Measurements from ENCODE around the gene SMARCD3. TPM values are rescaled to one million over a fixed set of nuclear protein-coding genes. Genes with fewer than 3 reads are reported as not detected.

SMARCD3 gene
- polyA plus RNA-seq, 3 donors from 2014 or later: 1.2 to 3.9 (median 2.6) TPM

GRCh38 chr7:151261529-151261928 is 13.0 kb upstream of the SMARCD3 start:
- no peaks in the 10 kb centered on the region for H3K36me3 Mint-ChIP-seq
- peaks cover 0 to 1% (median 0%) of the 10 kb centered on the region in 6 donors for H3K9me3 Mint-ChIP-seq
- DNase-seq: no peak
- H3K4me3 Mint-ChIP-seq: no peak overlapping the region
- peaks cover 2 to 9% (median 7%) of the 10 kb centered on the region in 3 donors for H3K27me3 Mint-ChIP-seq (ENCODE audit: low read depth in 3 of 3)
- H3K4me1 Mint-ChIP-seq: no peaks in the 10 kb centered on the region
- no peak overlapping the region for H3K27ac Mint-ChIP-seq

DNA sequence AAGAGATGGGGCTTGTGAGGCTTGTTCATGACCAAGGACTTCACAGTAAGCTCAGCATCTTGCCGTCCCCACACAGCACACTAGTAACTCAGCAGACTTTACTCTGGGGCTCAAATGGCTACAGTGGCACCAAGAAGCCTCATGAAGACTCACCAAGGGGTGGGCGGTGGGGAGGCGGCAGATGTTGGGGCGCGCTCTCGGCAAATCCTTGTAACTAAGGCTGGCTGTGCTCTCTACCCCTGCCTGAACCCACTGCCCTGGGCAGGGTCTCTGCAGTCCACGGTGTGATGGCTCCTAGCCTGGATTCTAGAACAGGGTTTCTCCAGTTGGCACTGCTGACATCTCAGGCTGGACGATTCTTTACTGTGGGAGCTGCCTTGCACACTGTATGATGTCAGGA is 12.4 kb upstream of the SMARCD3 start:
- no peak for DNase-seq
- H3K27me3 Mint-ChIP-seq (ENCODE audit: low read depth in 3 of 3): peaks cover 2 to 8% (median 7%) of the 10 kb centered on the region in 3 donors
- peaks cover 0 to 1% (median 0%) of the 10 kb centered on the region in 6 donors for H3K9me3 Mint-ChIP-seq
- no peak overlapping the region for H3K27ac Mint-ChIP-seq
- H3K4me3 Mint-ChIP-seq: no peak overlapping the region
- H3K36me3 Mint-ChIP-seq: no peaks in the 10 kb centered on the region
- H3K4me1 Mint-ChIP-seq: no peaks in the 10 kb centered on the region

DNA sequence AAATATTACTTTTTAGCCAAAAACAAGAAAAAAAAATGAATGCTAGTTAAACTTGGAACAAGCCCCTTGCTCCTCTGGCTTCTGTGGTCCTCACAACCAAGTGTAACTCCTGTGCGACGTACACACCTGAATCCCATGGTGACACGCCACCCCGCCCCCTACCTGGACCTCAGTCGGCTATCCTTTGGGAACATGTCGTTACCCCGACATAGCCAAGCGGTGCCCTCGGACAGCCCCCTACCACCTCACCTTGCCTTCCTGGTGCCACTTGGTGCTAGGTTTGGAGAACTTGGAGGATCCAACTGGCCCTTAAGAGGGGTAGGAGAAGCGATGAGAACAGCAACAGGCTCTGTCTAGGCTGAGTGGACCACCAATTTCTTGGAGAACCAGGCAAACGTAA is 12.0 kb upstream of the SMARCD3 start:
- H3K4me3 Mint-ChIP-seq: no peak overlapping the region
- H3K9me3 Mint-ChIP-seq: peaks cover 0 to 1% (median 0%) of the 10 kb centered on the region in 6 donors
- H3K27me3 Mint-ChIP-seq (ENCODE audit: low read depth in 3 of 3): peaks cover 2 to 10% (median 7%) of the 10 kb centered on the region in 3 donors
- no peaks in the 10 kb centered on the region for H3K4me1 Mint-ChIP-seq
- no peak for DNase-seq
- H3K27ac Mint-ChIP-seq: no peak overlapping the region
- no peaks in the 10 kb centered on the region for H3K36me3 Mint-ChIP-seq

DNA sequence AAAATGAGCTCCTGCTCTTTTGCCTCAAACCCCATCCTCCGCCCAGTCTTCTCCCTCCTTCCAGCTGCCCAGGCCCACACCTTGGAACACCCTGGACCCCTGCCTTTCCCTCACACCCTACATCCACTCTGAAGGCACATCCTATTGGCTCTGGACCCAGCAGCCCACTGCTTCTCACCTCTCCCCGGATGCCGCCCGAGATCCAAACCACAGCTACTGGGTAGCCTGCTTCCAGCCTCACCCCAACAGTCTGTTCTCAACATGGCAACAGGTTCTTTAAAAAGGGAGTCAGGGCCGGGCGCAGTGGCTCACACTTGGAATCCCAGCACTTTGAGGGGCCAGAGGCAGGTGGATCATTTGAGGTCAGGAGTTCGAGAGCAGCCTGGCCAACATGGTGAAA is 9.5 kb upstream of the SMARCD3 start:
- DNase-seq: no peak
- no peaks in the 10 kb centered on the region for H3K4me1 Mint-ChIP-seq
- H3K36me3 Mint-ChIP-seq: no peaks in the 10 kb centered on the region
- no peak overlapping the region for H3K4me3 Mint-ChIP-seq
- no peaks in the 10 kb centered on the region for H3K9me3 Mint-ChIP-seq
- peaks cover 3 to 8% (median 7%) of the 10 kb centered on the region in 3 donors for H3K27me3 Mint-ChIP-seq (ENCODE audit: low read depth in 3 of 3)
- no peak overlapping the region for H3K27ac Mint-ChIP-seq

- Mint-ChIP-seq H3K27me3 (ENCODE audit: low read depth in 3 of 3) (peaks cover 3 to 15% (median 11%) of the 10 kb centered on the region in 3 donors), H3K4me3 (no peak overlapping the region), H3K9me3 (no peaks in the 10 kb centered on the region), H3K4me1 (peaks cover 3 to 5% of the 10 kb centered on the region in 2 donors), H3K36me3 (no peaks in the 10 kb centered on the region), H3K27ac (no peak overlapping the region)
- DNase-seq: no peak
Observed at GRCh38 chr7:151256410-151257045, 8.0 kb upstream of the SMARCD3 start.

DNA sequence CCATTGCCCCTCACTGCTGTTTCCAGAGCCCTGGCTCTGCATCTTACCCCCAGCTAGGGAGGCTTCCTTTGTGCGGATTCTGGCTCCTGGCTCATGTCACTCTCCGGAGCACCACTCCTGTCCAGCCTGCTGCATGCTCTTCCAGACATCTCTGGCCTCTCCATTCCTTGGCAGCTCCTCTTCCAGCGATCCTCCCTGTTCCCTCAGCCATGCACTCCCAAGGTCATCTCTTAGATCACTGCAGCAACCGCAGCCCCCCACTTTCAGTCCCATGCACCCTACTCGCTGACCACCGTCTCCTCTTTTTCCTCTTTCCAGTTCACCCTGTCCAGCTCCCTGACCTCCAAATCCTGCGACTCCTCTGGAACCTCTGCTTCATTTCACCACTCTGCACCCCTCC is 6.9 kb upstream of the SMARCD3 start:
- Mint-ChIP-seq H3K4me1 (peaks cover 13 to 15% of the 10 kb centered on the region in 2 donors), H3K27me3 (ENCODE audit: low read depth in 3 of 3) (peaks cover 5 to 21% (median 16%) of the 10 kb centered on the region in 3 donors), H3K4me3 (no peak overlapping the region), H3K27ac (peak overlapping the region in 1 of 6 donors; percentile 24), H3K9me3 (no peaks in the 10 kb centered on the region), H3K36me3 (no peaks in the 10 kb centered on the region)
- no peak for DNase-seq

- Mint-ChIP-seq H3K27ac (no peak overlapping the region), H3K27me3 (ENCODE audit: low read depth in 3 of 3) (peaks cover 5 to 22% (median 21%) of the 10 kb centered on the region in 3 donors), H3K4me1 (peaks cover 16% of the 10 kb centered on the region in 2 donors), H3K9me3 (no peaks in the 10 kb centered on the region), H3K4me3 (no peak overlapping the region), H3K36me3 (no peaks in the 10 kb centered on the region)
- DNase-seq: no peak
Observed at GRCh38 chr7:151254851-151255250, 6.4 kb upstream of the SMARCD3 start.

DNA sequence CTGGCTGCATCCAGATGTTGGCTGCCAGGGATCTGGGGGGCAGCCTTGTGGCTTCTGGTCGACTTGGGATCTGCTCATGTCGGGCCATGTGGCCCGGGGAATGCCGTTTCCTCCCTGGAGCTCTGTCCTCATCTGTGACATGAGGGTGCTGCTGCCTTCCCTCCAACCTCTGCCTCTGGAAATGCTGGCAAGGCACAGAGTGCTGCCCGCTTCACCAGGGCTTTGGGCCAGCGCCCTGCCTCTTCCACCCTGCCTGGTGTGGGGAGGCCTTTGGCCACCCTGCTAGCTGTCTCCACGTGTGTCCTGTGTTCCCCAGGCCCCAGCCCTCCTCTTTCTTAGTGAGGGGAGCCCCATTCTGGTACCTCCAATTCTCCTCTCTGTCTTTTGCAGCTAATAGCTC is 5.8 kb upstream of the SMARCD3 start:
- peak overlapping the region in 1 of 5 donors; percentile 34 for H3K4me3 Mint-ChIP-seq
- H3K4me1 Mint-ChIP-seq: peaks cover 18% of the 10 kb centered on the region in 2 donors
- no peaks in the 10 kb centered on the region for H3K36me3 Mint-ChIP-seq
- no peak for DNase-seq
- no peaks in the 10 kb centered on the region for H3K9me3 Mint-ChIP-seq
- H3K27me3 Mint-ChIP-seq (ENCODE audit: low read depth in 3 of 3): peaks cover 5 to 23% (median 22%) of the 10 kb centered on the region in 3 donors
- H3K27ac Mint-ChIP-seq: no peak overlapping the region

- Mint-ChIP-seq H3K27me3 (ENCODE audit: low read depth in 3 of 3) (peaks cover 5 to 23% (median 22%) of the 10 kb centered on the region in 3 donors), H3K4me3 (peak overlapping the region; percentile 55 to 80 (median 61)), H3K4me1 (peaks cover 23 to 27% of the 10 kb centered on the region in 2 donors), H3K9me3 (no peaks in the 10 kb centered on the region), H3K27ac (no peak overlapping the region), H3K36me3 (no peaks in the 10 kb centered on the region)
- no peak for DNase-seq
Observed at GRCh38 chr7:151252961-151253711, 4.6 kb upstream of the SMARCD3 start.

DNA sequence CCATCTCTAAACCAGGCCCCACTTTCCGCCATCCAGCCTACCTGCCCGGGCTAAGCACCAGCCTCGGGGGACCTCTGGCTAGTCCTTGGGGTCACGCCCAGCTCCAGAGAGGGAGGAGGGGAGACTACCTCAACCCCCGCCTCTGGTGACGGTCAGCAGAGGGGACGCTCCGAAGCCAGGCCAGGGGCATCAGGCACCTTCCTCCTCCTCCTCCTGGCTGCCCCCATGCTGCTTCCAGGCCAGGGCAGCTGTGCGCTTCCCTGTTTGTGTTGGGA is 4.0 kb upstream of the SMARCD3 start:
- H3K9me3 Mint-ChIP-seq: no peaks in the 10 kb centered on the region
- H3K36me3 Mint-ChIP-seq: no peaks in the 10 kb centered on the region
- H3K27me3 Mint-ChIP-seq (ENCODE audit: low read depth in 3 of 3): peaks cover 9 to 23% (median 20%) of the 10 kb centered on the region in 3 donors
- no peak overlapping the region for H3K27ac Mint-ChIP-seq
- peaks cover 27% of the 10 kb centered on the region in 2 donors for H3K4me1 Mint-ChIP-seq
- H3K4me3 Mint-ChIP-seq: peak overlapping the region; percentile 55 to 80 (median 79)
- no peak for DNase-seq

- Mint-ChIP-seq H3K4me1 (peaks cover 27% of the 10 kb centered on the region in 2 donors), H3K27me3 (ENCODE audit: low read depth in 3 of 3) (peaks cover 11 to 21% (median 20%) of the 10 kb centered on the region in 3 donors), H3K36me3 (no peaks in the 10 kb centered on the region), H3K9me3 (no peaks in the 10 kb centered on the region), H3K4me3 (peak overlapping the region; percentile 28 to 80 (median 79)), H3K27ac (no peak overlapping the region)
- peak in 1 of 3 donors; percentile 25 for DNase-seq
Observed at GRCh38 chr7:151251689-151252560, 3.4 kb upstream of the SMARCD3 start.

DNA sequence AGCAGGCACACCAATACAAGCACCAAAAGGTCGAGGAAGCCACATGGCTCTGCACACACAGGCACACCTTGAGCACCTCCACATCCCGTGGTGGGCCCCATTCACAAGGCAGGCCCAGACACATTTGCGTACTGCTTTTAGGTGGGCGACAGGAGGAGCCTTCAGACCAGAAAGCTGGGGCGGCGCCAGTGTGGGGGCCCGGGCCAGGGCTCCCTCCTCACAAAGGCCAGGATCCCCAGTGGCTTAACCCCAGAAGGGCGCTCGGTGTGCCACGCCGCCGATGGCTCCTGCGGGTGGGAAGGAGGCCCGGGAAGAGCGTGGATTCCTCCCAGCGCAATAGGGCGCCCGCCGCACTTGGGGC is 2.8 kb upstream of the SMARCD3 start:
- Mint-ChIP-seq H3K4me1 (peaks cover 27 to 29% of the 10 kb centered on the region in 2 donors), H3K27ac (no peak overlapping the region), H3K9me3 (no peaks in the 10 kb centered on the region), H3K36me3 (no peaks in the 10 kb centered on the region), H3K4me3 (peak overlapping the region; percentile 62 to 88 (median 81)), H3K27me3 (ENCODE audit: low read depth in 3 of 3) (peaks cover 12 to 19% (median 18%) of the 10 kb centered on the region in 3 donors)
- DNase-seq: no peak

DNA sequence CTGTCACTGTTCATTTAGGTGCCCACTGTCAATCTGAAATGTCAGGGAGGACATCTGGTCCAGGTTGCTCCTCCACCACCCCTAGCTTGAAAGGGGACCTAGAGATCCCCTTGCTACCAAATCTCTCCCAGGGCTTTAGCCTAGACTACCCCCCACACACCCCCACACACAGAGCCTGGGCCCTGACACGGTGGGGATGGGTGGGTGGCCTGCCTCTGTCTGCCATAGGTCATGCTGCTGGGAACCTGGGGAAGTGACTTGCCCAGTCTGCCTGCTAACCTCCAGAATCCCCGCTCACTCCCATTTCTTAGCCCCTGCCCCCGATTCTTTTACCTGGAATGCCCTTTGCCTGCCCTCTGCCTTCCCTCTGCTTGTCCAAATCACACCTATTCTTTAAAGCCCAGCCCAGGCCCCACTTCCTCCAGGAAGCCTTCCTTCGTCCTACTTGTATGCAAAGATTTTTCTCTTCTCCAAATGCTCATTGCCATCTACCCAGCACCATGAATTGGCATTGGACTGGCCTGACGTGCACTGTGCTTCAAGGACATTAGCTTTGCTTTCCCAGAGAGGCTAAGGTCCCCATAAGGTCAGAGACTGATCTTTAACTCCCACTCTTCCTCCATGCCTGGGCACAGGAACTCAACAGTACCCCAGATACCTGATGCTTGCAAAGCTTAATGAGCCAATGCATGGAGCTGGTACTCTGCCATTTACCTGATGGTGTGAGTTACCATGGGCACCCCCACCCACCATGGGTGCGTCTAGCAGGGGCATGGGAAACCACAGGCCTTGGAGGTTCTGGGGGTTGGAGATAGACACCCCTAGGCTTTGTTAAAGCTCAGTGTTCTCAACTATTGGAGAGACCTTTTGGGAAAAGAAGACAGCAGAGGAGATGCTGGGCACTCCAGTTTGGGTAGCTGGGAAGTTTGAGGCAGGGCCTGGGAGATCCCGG is 2.0 kb upstream of the SMARCD3 start:
- DNase-seq: no peak
- Mint-ChIP-seq H3K27me3 (ENCODE audit: low read depth in 3 of 3) (peaks cover 15 to 22% (median 20%) of the 10 kb centered on the region in 3 donors), H3K9me3 (no peaks in the 10 kb centered on the region), H3K27ac (no peak overlapping the region), H3K4me1 (peaks cover 27 to 32% of the 10 kb centered on the region in 2 donors), H3K36me3 (no peaks in the 10 kb centered on the region), H3K4me3 (peak overlapping the region; percentile 62 to 88 (median 81))
